Measurements from ENCODE around the gene SYNDIG1L. TPM values are rescaled to one million over a fixed set of nuclear protein-coding genes. Genes with fewer than 3 reads are reported as not detected.

The SYNDIG1L gene
- total and polyA plus RNA-seq, 2 donors: 0.19 TPM; not detected in 1

DNA sequence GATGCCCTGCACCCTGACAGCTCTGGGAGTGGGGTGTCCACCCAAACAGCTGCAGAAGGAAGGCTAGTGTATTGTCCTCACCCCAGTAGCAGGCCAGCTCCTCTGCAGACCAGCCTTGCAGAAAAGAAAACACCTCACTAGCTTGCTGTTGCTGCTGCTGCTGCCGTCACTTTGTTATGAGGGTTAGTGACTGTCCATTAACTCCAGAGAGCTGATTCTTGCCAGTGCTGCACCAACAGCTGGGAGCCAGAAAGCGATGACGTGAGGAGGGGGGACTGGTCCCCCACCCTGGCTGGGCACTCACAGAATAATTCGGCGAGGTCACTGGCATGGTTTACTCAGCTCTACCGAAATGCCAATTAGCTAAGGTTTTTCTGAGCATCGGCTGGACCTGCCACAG lies 2.8 kb downstream of the SYNDIG1L start:
- Histone ChIP-seq H3K4me3 (ENCODE audit: low read depth, low read length) (no peak overlapping the region), H3K4me1 (ENCODE audit: insufficient read depth) (peaks cover 2% of the 10 kb centered on the region), H3K36me3 (ENCODE audit: insufficient read depth) (no peaks in the 10 kb centered on the region), H3K27ac (ENCODE audit: low read depth) (no peak overlapping the region)
- WGBS: 81% methylated on average over 7 of the region's 7 CpGs
- no peak for DNase-seq (ENCODE audit: extremely low spot score)

DNA sequence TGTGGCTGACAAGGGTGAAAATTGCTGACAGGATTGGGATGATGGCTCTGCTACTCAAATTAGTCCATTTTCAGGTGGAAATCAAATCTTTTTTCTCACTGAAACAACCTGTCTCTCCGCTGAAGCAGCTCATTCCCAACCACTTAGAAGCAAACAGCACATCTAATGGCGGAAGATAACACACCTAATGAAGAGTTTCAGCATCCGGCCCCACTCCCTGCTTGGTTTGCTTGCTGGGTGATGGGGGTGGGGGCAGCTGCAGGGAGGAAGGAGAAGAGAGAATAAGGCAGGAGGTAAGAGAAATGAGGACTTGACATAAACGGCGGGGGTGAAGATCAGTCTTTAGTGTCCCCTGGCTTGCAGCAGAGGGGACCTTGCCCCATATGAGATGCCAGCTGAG lies 4.0 kb downstream of the SYNDIG1L start:
- 69% methylated on average over 5 of the region's 5 CpGs for WGBS
- H3K36me3 ChIP-seq (ENCODE audit: insufficient read depth): no peaks in the 10 kb centered on the region
- no peak overlapping the region for H3K4me3 ChIP-seq (ENCODE audit: low read depth, low read length)
- H3K27ac ChIP-seq (ENCODE audit: low read depth): no peak overlapping the region
- peaks cover 2% of the 10 kb centered on the region for H3K4me1 ChIP-seq (ENCODE audit: insufficient read depth)
- no peak for DNase-seq (ENCODE audit: extremely low spot score)

DNA sequence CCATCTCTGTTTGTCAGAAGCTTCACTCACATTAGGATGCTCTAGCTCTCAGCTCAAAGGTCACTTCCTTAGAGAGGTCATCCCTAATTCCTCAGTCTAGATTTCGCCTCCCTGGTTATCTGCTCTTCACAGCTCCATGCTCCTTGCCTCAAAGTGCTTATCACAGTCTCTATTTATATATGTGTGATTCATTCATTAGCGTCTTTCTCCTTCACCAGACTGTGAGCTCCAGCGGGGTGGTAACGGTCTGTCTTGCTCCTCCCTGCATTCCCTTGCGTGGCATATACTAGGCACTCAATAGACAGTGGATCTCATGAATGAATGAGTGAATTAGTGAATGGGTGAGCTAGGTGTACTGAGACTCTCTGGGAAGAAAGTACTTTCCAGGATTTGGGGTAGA lies 6.9 kb downstream of the SYNDIG1L start:
- Histone ChIP-seq H3K36me3 (ENCODE audit: insufficient read depth) (no peaks in the 10 kb centered on the region), H3K4me3 (ENCODE audit: low read depth, low read length) (no peak overlapping the region), H3K4me1 (ENCODE audit: insufficient read depth) (no peaks in the 10 kb centered on the region), H3K27ac (ENCODE audit: low read depth) (no peak overlapping the region)
- DNase-seq (ENCODE audit: extremely low spot score): no peak
- 63% methylated on average over 5 of the region's 5 CpGs for WGBS

DNA sequence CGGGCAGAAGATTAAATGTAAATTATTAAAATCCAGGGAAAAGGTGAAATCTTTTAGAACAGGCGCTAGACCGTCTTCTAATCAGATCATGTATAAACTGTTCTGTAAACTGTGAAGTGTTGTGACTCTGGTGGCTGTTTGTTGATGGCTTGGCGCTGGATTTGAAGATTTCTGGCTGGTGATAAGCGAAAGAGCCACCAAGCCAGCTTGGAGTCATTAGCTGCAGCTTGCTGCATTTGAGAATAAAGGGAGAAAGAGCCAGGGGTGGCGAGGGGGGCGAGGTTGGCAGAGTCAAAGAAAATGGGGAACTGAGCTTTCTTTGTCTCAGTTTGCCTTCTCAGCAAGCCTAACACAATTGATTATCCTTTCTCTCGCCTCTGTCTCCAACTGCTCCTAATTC lies 8.0 kb downstream of the SYNDIG1L start:
- Histone ChIP-seq H3K36me3 (ENCODE audit: insufficient read depth) (no peaks in the 10 kb centered on the region), H3K27ac (ENCODE audit: low read depth) (no peak overlapping the region), H3K4me1 (ENCODE audit: insufficient read depth) (no peaks in the 10 kb centered on the region), H3K4me3 (ENCODE audit: low read depth, low read length) (no peak overlapping the region)
- WGBS: 21% methylated on average over 8 of the region's 8 CpGs
- no peak for DNase-seq (ENCODE audit: extremely low spot score)

DNA sequence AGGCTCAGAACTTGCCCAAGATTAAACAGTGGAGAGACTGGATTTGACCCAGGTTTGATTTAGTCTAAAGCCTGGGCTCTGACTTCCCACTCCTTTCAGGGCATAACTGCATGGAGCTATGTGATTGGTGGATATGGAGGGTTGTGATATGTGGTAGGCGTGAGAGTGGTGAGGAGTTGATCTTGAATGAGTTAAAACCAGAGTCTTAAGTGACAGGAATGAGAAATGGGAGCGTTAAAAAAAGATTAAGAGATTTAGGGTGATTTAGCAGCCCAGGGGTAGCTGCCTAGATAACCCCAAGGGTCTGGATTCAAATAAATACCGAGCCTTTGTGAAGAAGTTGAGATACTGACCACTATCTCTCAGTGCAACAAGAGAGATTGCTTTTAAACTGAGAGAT lies 8.4 kb downstream of the SYNDIG1L start:
- Histone ChIP-seq H3K4me3 (ENCODE audit: low read depth, low read length) (no peak overlapping the region), H3K27ac (ENCODE audit: low read depth) (no peak overlapping the region), H3K36me3 (ENCODE audit: insufficient read depth) (no peaks in the 10 kb centered on the region), H3K4me1 (ENCODE audit: insufficient read depth) (no peaks in the 10 kb centered on the region)
- 13% methylated on average over 3 of the region's 3 CpGs for WGBS
- DNase-seq (ENCODE audit: extremely low spot score): no peak

DNA sequence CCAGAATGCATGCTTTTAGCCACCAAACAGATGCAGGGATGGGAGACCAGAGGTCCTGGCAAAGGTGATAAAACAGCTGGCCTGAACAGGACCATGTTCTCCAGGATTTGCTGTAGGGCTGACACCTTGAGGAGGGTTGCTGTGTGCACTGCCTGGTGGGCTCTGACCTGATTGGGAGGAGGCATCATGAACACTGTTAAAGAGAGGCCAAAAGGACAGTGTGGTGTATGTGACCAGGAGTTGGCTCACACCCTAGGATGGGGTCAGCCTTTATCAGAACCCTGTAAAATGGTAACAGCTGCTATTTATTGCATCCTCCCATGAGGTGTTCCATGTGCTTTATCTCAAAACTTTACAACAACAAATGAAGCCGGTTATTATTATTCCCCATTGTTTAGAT lies 8.8 kb downstream of the SYNDIG1L start:
- DNase-seq (ENCODE audit: extremely low spot score): no peak
- H3K36me3 ChIP-seq (ENCODE audit: insufficient read depth): no peaks in the 10 kb centered on the region
- WGBS: 29% methylated on average over 1 of the region's 1 CpG

DNA sequence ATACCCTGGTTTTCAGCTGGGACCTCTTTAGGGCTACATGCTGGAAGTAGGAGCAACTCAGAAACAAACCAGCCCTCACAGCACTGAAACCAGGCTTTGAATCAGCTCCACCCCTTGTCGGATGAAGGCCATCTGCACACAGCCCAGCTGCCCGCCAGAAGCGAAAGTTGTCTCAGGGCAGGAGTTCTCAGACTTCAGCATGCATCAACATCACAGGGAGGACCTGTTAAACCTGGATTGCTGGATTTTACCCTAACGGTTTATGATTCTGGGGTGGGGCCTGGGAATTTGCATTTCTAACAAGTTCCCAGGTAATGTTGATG lies 10.9 kb downstream of the SYNDIG1L start:
- no peak overlapping the region for H3K4me3 ChIP-seq (ENCODE audit: low read depth, low read length)
- H3K27ac ChIP-seq (ENCODE audit: low read depth): no peak overlapping the region
- no peaks in the 10 kb centered on the region for H3K4me1 ChIP-seq (ENCODE audit: insufficient read depth)
- no peaks in the 10 kb centered on the region for H3K36me3 ChIP-seq (ENCODE audit: insufficient read depth)
- WGBS: 19% methylated on average over 4 of the region's 4 CpGs
- DNase-seq (ENCODE audit: extremely low spot score): no peak

More for the DNA sequence above, 8.8 kb downstream of the SYNDIG1L start:
- H3K4me3 ChIP-seq (ENCODE audit: low read depth, low read length): no peak overlapping the region
- no peak overlapping the region for H3K27ac ChIP-seq (ENCODE audit: low read depth)
- H3K4me1 ChIP-seq (ENCODE audit: insufficient read depth): no peaks in the 10 kb centered on the region

DNA sequence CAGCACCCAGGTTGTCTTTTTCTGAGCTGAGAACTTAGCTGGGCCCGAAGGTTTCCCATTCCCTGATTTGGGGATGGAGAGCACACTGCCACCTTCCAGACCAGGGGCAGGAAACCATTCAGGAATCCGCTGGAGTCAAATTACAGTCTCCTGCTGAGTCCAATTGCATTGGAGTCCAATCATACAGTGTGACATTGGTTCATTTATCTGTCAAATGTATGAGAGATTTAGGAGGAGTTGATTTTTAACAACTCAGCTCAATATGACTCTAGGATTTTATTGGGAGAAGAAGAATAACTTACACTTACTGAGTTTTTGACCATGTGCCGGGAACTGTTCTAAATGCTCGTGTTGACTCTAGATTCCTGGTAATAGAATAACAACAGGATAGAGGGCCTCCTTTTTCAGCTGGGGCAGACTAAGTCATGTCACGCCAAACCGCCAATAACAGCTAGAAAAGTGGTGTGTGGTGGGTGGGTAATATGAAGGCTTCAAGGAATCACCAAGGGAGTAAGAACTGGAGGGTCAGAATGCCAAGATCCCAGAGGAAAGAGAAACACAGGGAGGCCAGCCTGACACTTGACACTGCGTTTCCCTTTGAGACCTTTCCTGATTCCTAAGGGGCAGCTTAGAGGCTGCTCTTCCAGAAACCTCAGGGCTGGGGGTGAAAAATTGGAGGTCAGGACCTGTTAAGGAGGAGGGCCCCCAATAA lies 11.5 kb downstream of the SYNDIG1L start:
- no peaks in the 10 kb centered on the region for H3K4me1 ChIP-seq (ENCODE audit: insufficient read depth)
- H3K27ac ChIP-seq (ENCODE audit: low read depth): no peak overlapping the region
- no peak overlapping the region for H3K4me3 ChIP-seq (ENCODE audit: low read depth, low read length)
- no peak for DNase-seq (ENCODE audit: extremely low spot score)
- no peaks in the 10 kb centered on the region for H3K36me3 ChIP-seq (ENCODE audit: insufficient read depth)
- 48% methylated on average over 7 of the region's 7 CpGs for WGBS

DNA sequence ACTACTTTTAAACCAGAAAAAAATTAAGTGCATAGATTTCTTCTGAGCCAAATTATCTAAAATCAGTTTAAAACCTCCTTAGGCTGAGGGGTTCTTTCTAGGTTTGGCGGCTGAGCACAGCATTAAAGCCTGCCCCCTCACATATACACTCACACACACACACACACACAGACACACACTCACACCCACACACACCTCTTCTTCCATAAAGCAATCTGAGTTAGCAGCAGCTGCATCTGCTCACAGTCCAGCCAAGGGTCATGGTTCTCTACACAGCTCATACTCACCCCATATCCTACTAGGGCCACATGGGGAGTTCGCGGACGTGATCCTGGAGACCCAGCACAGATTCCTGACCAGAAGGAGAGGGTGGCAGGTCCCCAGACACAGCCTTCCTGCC lies 12.4 kb downstream of the SYNDIG1L start:
- WGBS: 58% methylated on average over 4 of the region's 4 CpGs
- no peaks in the 10 kb centered on the region for H3K36me3 ChIP-seq (ENCODE audit: insufficient read depth)
- H3K4me1 ChIP-seq (ENCODE audit: insufficient read depth): no peaks in the 10 kb centered on the region
- no peak overlapping the region for H3K27ac ChIP-seq (ENCODE audit: low read depth)
- H3K4me3 ChIP-seq (ENCODE audit: low read depth, low read length): no peak overlapping the region
- DNase-seq (ENCODE audit: extremely low spot score): no peak

DNA sequence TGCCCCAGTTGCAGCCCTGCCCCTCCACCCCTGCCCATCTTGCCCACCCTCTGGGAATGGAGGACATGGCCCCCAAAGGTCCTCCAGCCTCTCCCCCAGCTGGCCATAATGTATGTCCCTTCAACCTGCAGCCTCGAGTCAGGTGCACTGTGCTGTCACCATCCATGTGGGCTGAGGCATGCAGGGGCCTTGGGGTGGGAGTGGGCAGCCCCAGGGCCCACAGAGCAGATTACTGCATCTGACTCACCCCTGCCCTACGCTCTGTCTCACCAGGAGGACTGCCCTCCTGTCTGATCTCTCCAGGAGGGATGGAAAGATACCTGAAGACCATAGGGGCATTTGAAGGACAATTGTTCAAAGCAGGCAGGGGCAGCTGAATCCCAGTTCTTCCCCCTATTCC lies 13.3 kb downstream of the SYNDIG1L start:
- no peak for DNase-seq (ENCODE audit: extremely low spot score)
- Histone ChIP-seq H3K4me1 (ENCODE audit: insufficient read depth) (no peaks in the 10 kb centered on the region), H3K27ac (ENCODE audit: low read depth) (no peak overlapping the region), H3K36me3 (ENCODE audit: insufficient read depth) (no peaks in the 10 kb centered on the region), H3K4me3 (ENCODE audit: low read depth, low read length) (no peak overlapping the region)
- 67% methylated on average over 2 of the region's 2 CpGs for WGBS

DNA sequence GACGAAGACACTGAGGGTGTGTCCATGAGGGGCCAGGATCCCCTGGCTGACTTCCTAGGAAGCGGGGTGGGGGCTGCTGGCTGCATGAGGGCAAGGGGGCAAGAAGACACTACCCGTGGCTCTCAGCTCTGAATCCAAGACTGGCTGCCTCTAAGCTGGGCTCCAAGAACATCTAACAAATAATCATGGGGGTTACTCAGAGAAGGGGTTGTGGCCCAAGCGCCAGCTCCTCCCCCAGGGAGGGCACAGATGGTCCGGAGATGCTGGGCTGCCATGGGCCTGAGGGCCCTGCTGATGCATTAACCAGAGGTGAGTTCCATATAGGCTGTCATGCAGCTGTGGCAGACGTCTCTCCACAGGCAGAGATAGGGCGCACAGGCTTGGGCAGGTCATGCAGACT lies 14.3 kb downstream of the SYNDIG1L start:
- Histone ChIP-seq H3K4me3 (ENCODE audit: low read depth, low read length) (no peak overlapping the region), H3K4me1 (ENCODE audit: insufficient read depth) (no peaks in the 10 kb centered on the region), H3K36me3 (ENCODE audit: insufficient read depth) (no peaks in the 10 kb centered on the region), H3K27ac (ENCODE audit: low read depth) (no peak overlapping the region)
- 76% methylated on average over 7 of the region's 7 CpGs for WGBS
- no peak for DNase-seq (ENCODE audit: extremely low spot score)

DNA sequence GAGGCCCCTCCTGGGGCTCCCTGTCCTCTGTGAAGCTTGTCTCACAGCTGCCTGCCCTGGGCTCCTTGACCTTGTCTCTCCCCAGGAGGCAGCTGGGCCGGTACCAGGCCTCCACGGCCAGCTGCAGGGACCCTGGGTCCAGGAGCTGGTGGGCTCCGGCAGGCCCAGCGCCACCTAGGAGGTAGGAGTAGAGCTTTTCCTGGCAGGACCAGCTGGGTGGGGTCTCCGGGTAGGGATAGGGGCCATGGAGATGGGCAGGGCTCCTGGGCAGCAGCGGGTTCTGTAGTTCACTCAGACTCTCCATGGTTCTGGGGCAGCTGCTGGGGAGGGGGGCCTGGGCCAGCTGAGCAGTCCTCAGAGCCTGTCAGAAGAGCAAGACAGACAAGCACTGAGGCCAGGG lies 16.6 kb downstream of the SYNDIG1L start:
- Histone ChIP-seq H3K36me3 (ENCODE audit: insufficient read depth) (no peaks in the 10 kb centered on the region), H3K27ac (ENCODE audit: low read depth) (no peak overlapping the region), H3K4me3 (ENCODE audit: low read depth, low read length) (no peak overlapping the region), H3K4me1 (ENCODE audit: insufficient read depth) (no peaks in the 10 kb centered on the region)
- WGBS: 77% methylated on average over 6 of the region's 6 CpGs
- no peak for DNase-seq (ENCODE audit: extremely low spot score)

DNA sequence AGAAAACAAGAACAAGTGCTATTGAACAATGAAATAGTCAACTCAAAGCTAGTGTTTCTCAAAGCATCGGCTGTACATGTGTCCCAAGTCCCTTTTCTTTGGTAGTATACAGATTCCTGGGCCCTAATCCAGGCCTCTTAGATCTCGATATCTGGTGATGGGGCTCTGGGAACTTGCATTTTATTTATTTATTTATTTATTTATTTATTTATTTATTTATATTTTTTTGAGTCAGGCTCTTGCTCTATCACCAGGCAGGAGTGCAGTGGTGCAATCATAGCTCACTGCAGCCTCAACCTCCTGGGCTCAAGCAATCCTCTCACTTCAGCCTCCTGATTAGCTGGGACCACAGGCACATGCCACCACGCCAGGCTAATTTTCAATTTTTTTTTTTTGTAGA lies 17.1 kb downstream of the SYNDIG1L start:
- DNase-seq (ENCODE audit: extremely low spot score): no peak
- Histone ChIP-seq H3K4me3 (ENCODE audit: low read depth, low read length) (no peak overlapping the region), H3K27ac (ENCODE audit: low read depth) (no peak overlapping the region), H3K36me3 (ENCODE audit: insufficient read depth) (no peaks in the 10 kb centered on the region), H3K4me1 (ENCODE audit: insufficient read depth) (no peaks in the 10 kb centered on the region)
- 85% methylated on average over 3 of the region's 3 CpGs for WGBS

DNA sequence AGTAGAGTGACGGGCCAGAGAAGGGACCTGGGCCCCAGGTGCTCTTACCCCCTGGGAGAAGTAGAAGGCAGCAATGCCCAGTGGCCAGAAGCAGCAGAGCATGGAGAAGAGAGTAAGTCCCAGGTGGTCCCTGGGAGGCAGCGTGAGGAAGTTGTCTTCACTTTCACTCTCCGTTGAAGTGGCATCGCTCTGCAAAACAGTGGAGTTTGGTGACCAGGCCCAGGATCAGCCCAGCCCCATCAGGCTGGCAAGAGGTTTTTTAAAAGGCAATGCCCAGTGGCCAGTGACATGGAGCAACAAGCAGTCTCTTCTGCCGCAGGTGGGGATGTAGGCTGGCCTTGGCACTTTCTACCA lies 18.2 kb downstream of the SYNDIG1L start:
- DNase-seq (ENCODE audit: extremely low spot score): no peak
- Histone ChIP-seq H3K4me1 (ENCODE audit: insufficient read depth) (no peaks in the 10 kb centered on the region), H3K4me3 (ENCODE audit: low read depth, low read length) (no peak overlapping the region), H3K36me3 (ENCODE audit: insufficient read depth) (no peaks in the 10 kb centered on the region), H3K27ac (ENCODE audit: low read depth) (no peak overlapping the region)
- 90% methylated on average over 5 of the region's 5 CpGs for WGBS
